NCI-H2107 treated with DMSO at 0.1 percent for 48 hours (cell line): ENCODE results near the gene ACP6.
"Not testable (repeated sequence)": the region's sequence is repeated elsewhere in the genome, so short reads cannot be mapped to it uniquely, and the experiment has no call there.

Experiments used
- DNase-seq: peaks from one replicate; lab custom pipeline; 2025; ENCODE audit not compliant: unreplicated experiment; lab: John Stamatoyannopoulos, UW

Gene ACP6

GRCh38 chr1:147670319-147671001, at the start of gene ACP6:
Gene ACP6, minus strand, starts transcription at chr1:147670524. Its CDS starts 476 bp downstream, at chr1:147670048.
- DNase-seq, result peak; percentile 96

- DNase-seq, result no peak
Measured at GRCh38 chr1:147719711-147720225, 49.4 kb upstream of the ACP6 start.

DNA sequence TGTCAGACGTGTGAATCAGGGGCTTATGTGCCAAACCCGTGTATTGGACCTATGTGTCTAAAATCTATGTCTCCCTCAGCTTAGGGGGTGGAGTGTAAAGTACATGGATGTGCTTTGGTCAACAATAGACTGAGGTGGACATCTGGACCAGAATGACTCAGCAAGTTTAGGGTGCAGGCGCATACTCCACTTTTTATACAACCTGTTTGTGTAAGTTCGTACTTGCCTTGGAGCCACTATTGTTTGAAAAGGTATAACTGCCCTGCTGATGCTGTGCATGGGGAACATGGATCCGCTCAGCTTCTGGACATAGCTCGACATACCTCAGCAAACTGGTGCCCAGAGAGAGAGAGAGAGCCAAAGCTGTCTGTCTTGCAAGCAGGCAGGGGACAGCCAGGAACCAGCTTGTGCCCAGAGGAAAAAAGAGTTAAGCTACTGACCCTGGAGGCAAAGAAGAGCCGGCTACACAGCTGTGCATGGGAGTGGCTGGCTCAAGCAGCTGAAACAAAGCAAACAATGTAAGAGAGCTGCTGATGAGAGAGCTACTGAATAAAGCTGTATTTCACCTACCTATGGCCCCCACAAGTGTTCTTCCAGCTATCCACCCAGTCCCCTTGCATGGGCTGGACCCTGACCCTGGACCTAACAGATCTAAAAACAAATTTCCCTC, 48.8 kb upstream of the ACP6 start:
- DNase-seq, result no peak

- DNase-seq, result no peak
Measured at GRCh38 chr1:147717706-147718097, 47.4 kb upstream of the ACP6 start.

DNA sequence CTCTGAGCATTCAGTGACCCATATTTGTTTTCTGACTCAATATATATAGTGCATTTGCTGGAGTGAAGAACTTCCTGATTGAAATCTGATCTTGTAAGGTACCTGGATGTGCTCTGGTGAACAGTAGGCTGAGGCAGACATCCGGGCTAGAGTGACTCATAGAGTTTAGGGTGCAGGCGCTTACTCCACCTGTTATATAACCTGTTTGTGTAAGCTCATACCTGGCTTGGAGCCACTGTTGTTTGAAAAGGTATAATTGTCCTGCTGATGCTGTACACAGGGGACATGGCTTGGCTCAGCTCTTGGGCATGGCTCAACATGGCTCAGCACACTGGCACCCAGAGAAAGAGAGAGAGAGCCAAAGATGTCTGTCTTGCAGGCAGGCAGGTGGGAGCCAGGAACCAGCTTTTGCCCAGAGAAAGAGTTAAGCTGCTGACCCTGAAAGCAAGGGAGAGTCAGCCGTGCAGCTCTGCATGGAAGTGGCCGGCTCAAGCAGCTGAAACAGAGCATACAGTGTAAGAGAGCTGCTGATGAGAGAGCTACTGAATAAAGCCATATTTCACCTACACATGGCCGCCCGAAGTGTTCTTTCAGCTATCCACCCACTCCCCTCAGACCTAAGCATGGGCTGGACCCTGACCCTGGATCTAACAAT, 46.9 kb upstream of the ACP6 start:
- DNase-seq, result peak; percentile 80

- DNase-seq, result no peak
Measured at GRCh38 chr1:147712605-147713004, 42.3 kb upstream of the ACP6 start.

DNA sequence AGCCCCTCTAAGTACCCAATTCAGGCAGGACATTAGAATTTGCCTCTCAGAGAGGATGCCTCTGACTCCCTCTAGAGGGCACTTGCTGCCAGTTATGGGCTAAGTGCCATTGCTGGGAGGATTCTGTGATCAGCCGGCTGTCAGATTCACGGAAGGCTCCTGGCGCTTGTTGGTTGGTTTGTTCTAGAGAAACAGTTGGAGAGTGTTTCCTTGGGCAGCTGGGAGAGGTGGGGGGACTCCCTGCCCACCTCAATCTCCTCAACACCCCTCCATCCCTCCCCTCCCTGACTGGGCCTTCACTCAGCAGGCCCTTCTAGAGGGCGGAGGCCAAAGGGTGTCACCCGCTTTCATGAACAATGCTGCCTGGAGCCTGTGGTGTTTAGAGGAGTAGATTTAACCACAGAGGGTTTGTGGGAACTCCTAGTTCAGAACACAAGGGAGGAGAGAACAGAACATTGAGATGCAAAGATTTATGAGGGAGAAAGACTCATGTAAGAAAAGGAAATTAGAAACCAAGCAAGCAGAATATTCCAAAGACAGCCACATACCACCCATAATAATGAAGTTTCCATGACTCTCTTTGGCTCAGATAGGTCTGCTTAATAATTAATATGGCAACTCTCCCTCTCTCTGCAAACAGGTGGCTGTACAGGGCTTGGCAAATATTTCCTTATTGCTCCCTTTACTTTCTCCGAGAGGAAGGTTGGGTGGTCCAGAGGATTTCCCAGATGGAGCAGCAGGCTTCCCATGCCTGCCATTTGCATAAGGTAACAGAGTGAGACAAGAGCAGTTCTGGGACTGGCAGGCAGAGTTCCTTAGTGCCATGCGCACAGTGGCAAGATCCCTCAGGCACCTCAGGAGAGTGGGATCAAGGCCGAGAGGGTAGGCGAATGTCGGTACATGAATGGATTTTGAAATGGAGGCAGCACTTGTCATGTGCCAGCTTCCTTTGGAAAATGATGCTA, 30.0 kb upstream of the ACP6 start:
- peak; percentile 44 for DNase-seq

GRCh38 chr1:147699686-147700041, 29.3 kb upstream of the ACP6 start:
- no peak for DNase-seq

DNA sequence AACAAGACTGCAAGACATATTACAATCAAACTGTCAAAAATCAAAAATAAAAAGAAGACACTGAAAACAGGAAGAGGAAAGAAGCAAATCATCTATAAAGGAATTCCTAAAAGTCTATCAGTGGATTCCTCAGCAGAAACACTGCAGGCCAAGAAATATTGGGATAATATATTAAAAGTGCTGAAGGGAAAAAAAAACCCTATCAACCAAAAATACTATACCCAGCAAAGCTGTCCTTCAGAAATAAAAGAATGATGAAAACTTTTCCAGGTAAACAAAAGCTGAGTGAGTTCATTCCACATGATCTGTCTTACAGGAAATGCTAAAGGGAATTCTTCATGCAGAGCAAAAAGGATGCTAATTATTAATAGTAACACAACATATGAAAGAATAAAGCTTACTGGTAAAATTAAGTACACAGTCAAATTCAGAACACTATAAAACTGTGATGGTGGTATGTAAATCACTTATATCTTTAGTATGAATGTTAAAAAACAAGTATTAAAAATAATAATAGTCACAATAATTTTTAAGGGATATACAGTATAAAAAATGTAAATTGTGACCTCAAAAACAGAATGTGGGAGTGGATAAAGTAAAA, 12.9 kb upstream of the ACP6 start:
- DNase-seq, result no peak

DNA sequence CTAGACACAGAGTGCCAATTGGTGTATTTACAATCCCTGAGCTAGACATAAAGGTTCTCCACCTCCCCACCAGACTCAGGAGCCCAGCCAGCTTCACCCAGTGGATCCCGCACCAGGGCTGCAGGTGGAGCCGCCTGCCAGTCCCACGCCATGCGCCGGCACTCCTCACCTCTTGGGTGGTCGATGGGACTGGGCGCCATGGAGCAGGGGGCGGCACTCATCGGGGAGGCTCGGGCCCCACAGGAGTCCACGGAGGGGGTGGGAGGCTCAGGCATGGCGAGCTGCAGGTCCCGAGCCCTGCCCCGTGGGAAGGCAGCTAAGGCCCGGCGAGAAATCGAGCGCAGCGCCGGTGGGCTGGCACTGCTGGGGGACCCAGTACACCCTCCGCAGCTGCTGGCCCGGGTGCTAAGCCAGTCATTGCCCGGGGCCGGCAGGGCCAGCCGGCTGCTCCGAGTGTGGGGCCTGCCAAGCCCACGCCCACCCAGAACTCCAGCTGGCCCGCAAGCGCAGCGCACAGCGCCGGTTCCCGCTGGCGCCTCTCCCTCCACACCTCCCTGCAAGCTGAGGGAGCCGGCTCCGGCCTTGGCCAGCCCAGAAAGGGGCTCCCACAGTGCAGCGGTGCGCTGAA, 10.4 kb upstream of the ACP6 start:
- DNase-seq, result not testable (repeated sequence)

DNA sequence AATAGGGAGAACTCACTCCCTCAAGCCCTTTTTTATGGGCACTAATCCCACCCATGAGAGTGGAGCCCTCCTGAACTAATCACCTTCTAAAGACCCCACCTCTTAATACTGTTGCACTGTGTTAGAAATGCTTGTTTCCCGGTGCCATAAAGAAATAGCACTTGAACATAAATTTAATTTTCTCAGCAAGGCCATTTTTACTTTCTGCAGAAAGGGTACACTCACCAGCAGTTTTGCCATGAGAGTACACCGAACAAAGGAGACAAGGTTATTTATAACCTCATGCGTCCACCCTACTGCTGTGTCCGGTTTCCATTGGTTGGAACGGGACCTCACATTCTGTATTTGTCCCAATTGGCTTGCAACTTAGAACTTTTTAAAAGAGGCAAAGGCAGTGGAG, 7.4 kb upstream of the ACP6 start:
- DNase-seq, result not testable (repeated sequence)

- DNase-seq, result no peak
Measured at GRCh38 chr1:147676311-147677085, 6.2 kb upstream of the ACP6 start.

DNA sequence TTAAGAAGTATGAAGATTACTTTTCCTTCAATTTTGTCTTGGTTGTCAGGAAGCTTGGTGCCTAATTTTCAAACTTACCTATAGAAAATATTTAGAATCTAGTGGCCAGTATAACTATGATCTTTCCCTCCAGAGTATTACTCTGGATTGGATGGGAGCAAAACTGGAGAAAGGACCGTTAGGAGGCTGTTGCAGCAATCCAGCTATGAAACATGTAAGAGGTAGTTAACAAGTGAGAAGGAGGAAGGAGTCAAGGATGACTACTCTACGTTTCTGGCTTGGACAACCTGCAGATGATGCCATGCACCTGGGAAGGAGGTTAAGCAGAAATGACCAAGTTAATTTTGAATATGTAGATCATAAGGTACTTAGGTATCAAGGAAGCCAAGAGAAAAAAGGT, 3.5 kb upstream of the ACP6 start:
- DNase-seq, result no peak

- DNase-seq, result no peak
Measured at GRCh38 chr1:147673406-147673805, 3.1 kb upstream of the ACP6 start.

- peak; percentile 67 for DNase-seq
Measured at GRCh38 chr1:147669469-147670318, 630 bp downstream of the ACP6 start.

DNA sequence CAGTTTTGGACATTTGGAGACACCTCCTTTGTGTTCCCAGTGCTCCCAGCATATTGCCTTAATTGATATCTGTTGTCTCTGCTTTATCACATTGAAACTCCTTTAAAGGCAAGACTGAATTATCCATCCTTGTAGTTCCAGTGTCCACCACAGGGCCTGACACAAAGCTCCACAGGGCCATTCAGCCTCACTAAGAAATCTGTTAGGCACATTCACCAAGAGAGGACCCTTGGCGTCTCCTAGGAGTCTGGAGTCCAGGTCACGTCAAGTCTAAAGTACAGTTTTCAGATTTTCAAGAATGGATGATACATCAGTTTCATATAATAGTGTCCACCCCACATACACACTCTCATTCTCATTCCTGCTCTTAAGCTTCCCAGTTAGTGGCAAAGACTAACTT, 4.8 kb downstream of the ACP6 start:
- DNase-seq, result no peak

GRCh38 chr1:147664206-147664605, 6.1 kb downstream of the ACP6 start:
- no peak for DNase-seq

- no peak for DNase-seq
Measured at GRCh38 chr1:147654511-147654910, 15.8 kb downstream of the ACP6 start.
